GM21529 (cell line): ENCODE measurements around the gene TBCD.
"Not testable (repeated sequence)": the region's sequence is repeated elsewhere in the genome, so short reads cannot be mapped to it uniquely, and the experiment has no call there.

Source experiments
- ATAC-seq: cut with Tn5 transposase; IDR thresholded peaks from one replicate; pipeline ENCODE4 v1.9.1; 2021; ENCODE audit not compliant: unreplicated experiment

TBCD gene

GRCh38 chr17:82949361-82949760 lies 197.5 kb downstream of the TBCD start:
- no peak for ATAC-seq

- no peak for ATAC-seq
Measured at GRCh38 chr17:82949984-82950383, 198.1 kb downstream of the TBCD start.

- no peak for ATAC-seq
Measured at GRCh38 chr17:82950525-82951102, 198.7 kb downstream of the TBCD start.

GRCh38 chr17:82952019-82952418 lies 200.2 kb downstream of the TBCD start:
- no peak for ATAC-seq

- not testable (repeated sequence) for ATAC-seq
Measured at GRCh38 chr17:82955106-82955505, 203.2 kb downstream of the TBCD start.

- not testable (repeated sequence) for ATAC-seq
Measured at GRCh38 chr17:82955627-82956026, 203.8 kb downstream of the TBCD start.

- ATAC-seq, result no peak
Measured at GRCh38 chr17:82956146-82956725, 204.4 kb downstream of the TBCD start.

- ATAC-seq, result no peak
Measured at GRCh38 chr17:82956726-82957468, 205.0 kb downstream of the TBCD start.

GRCh38 chr17:82957469-82957795 lies 205.6 kb downstream of the TBCD start:
- no peak for ATAC-seq

- no peak for ATAC-seq
Measured at GRCh38 chr17:82957961-82958561, 206.2 kb downstream of the TBCD start.

GRCh38 chr17:82959242-82959930 lies 207.5 kb downstream of the TBCD start:
- no peak for ATAC-seq

- no peak for ATAC-seq
Measured at GRCh38 chr17:82959990-82960418, 208.1 kb downstream of the TBCD start.

GRCh38 chr17:82960419-82961271 lies 208.8 kb downstream of the TBCD start:
- ATAC-seq, result no peak

GRCh38 chr17:82961366-82962162 lies 209.7 kb downstream of the TBCD start:
- no peak for ATAC-seq

GRCh38 chr17:82962163-82962720 lies 210.4 kb downstream of the TBCD start:
- ATAC-seq, result no peak

GRCh38 chr17:82963104-82963950 lies 211.5 kb downstream of the TBCD start:
- ATAC-seq, result no peak

GRCh38 chr17:82964451-82964850 lies 212.6 kb downstream of the TBCD start:
- ATAC-seq, result not testable (repeated sequence)

GRCh38 chr17:82964851-82965341 lies 213.0 kb downstream of the TBCD start:
- ATAC-seq, result no peak
